Activated T-cell treated with anti-CD3 and anti-CD28 coated beads, Interleukin-2, amount 50 U/mL, for 24 hours (primary cell): ENCODE data around the gene KCTD6.

ENCODE experiments used
- DNase-seq: peaks from one replicate; pipeline ENCODE4 v3.0.0-alpha.2; 2020
- H3K27ac Mint-ChIP-seq: 2 replicates; pipeline ENCODE4 v1.8.0; 2020; ENCODE audit warnings: mild to moderate bottlenecking, mixed read lengths
- H3K27me3 Mint-ChIP-seq: 2 replicates; pipeline ENCODE4 v1.8.0; 2020; ENCODE audit warnings: mixed read lengths
- H3K36me3 Mint-ChIP-seq: 2 replicates; pipeline ENCODE4 v1.8.0; 2020; ENCODE audit warnings: low read depth, mixed read lengths
- H3K4me1 Mint-ChIP-seq: 2 replicates; pipeline ENCODE4 v1.8.0; 2020; ENCODE audit warnings: low read depth, mixed read lengths
- H3K4me3 Mint-ChIP-seq: 2 replicates; pipeline ENCODE4 v1.8.0; 2020; ENCODE audit warnings: mild to moderate bottlenecking, moderate library complexity, mixed read lengths
- H3K9me3 Mint-ChIP-seq: 2 replicates; pipeline ENCODE4 v1.8.0; 2020; ENCODE audit warnings: mixed read lengths

The KCTD6 gene

GRCh38 chr3:58497097-58497496, 5.2 kb downstream of the KCTD6 start:
- no peak for DNase-seq
- no peak overlapping the region for H3K4me3 Mint-ChIP-seq
- peaks cover 59% of the 10 kb centered on the region for H3K4me1 Mint-ChIP-seq

GRCh38 chr3:58502872-58503271, 11.0 kb downstream of the KCTD6 start:
- no peak overlapping the region for H3K27ac Mint-ChIP-seq
- no peak overlapping the region for H3K4me3 Mint-ChIP-seq
- H3K36me3 Mint-ChIP-seq = peaks cover 43% of the 10 kb centered on the region
- H3K4me1 Mint-ChIP-seq = peaks cover 13% of the 10 kb centered on the region
- no peak for DNase-seq
- H3K9me3 Mint-ChIP-seq = no peaks in the 10 kb centered on the region
- H3K27me3 Mint-ChIP-seq = no peaks in the 10 kb centered on the region

More at GRCh38 chr3:58497097-58497496, 5.2 kb downstream of the KCTD6 start:
- Mint-ChIP-seq H3K27me3 (no peaks in the 10 kb centered on the region), H3K36me3 (peaks cover 29% of the 10 kb centered on the region), H3K9me3 (no peaks in the 10 kb centered on the region), H3K27ac (no peak overlapping the region)

GRCh38 chr3:58507356-58508078, 15.6 kb downstream of the KCTD6 start:
- H3K4me1 Mint-ChIP-seq = no peaks in the 10 kb centered on the region
- no peaks in the 10 kb centered on the region for H3K9me3 Mint-ChIP-seq
- H3K36me3 Mint-ChIP-seq = peaks cover 14% of the 10 kb centered on the region
- H3K27ac Mint-ChIP-seq = no peak overlapping the region
- DNase-seq = no peak
- H3K27me3 Mint-ChIP-seq = no peaks in the 10 kb centered on the region
- H3K4me3 Mint-ChIP-seq = no peak overlapping the region

GRCh38 chr3:58508437-58508836, 16.5 kb downstream of the KCTD6 start:
- Mint-ChIP-seq H3K4me3 (no peak overlapping the region), H3K27ac (no peak overlapping the region), H3K36me3 (peaks cover 8% of the 10 kb centered on the region), H3K27me3 (no peaks in the 10 kb centered on the region), H3K4me1 (no peaks in the 10 kb centered on the region), H3K9me3 (no peaks in the 10 kb centered on the region)
- no peak for DNase-seq

GRCh38 chr3:58514405-58514804, 22.5 kb downstream of the KCTD6 start:
- H3K27me3 Mint-ChIP-seq = no peaks in the 10 kb centered on the region
- H3K4me1 Mint-ChIP-seq = no peaks in the 10 kb centered on the region
- no peak overlapping the region for H3K27ac Mint-ChIP-seq
- no peaks in the 10 kb centered on the region for H3K9me3 Mint-ChIP-seq
- no peak for DNase-seq
- no peak overlapping the region for H3K4me3 Mint-ChIP-seq
- H3K36me3 Mint-ChIP-seq = no peaks in the 10 kb centered on the region

- Mint-ChIP-seq H3K9me3 (no peaks in the 10 kb centered on the region), H3K4me3 (no peak overlapping the region), H3K27ac (no peak overlapping the region), H3K27me3 (no peaks in the 10 kb centered on the region), H3K36me3 (no peaks in the 10 kb centered on the region), H3K4me1 (no peaks in the 10 kb centered on the region)
- DNase-seq = no peak
These were observed 26.4 kb downstream of the KCTD6 start for GRCh38 chr3:58518291-58518789.

GRCh38 chr3:58519668-58520402, 27.9 kb downstream of the KCTD6 start:
- no peaks in the 10 kb centered on the region for H3K36me3 Mint-ChIP-seq
- H3K27me3 Mint-ChIP-seq = no peaks in the 10 kb centered on the region
- DNase-seq = no peak
- H3K4me3 Mint-ChIP-seq = no peak overlapping the region
- H3K9me3 Mint-ChIP-seq = no peaks in the 10 kb centered on the region
- H3K27ac Mint-ChIP-seq = no peak overlapping the region
- no peaks in the 10 kb centered on the region for H3K4me1 Mint-ChIP-seq

- Mint-ChIP-seq H3K36me3 (no peaks in the 10 kb centered on the region), H3K4me3 (no peak overlapping the region), H3K27me3 (no peaks in the 10 kb centered on the region), H3K9me3 (no peaks in the 10 kb centered on the region), H3K4me1 (no peaks in the 10 kb centered on the region), H3K27ac (no peak overlapping the region)
- DNase-seq = no peak
These were observed 28.8 kb downstream of the KCTD6 start for GRCh38 chr3:58520403-58521335.

GRCh38 chr3:58521336-58521670, 29.4 kb downstream of the KCTD6 start:
- no peaks in the 10 kb centered on the region for H3K36me3 Mint-ChIP-seq
- no peak overlapping the region for H3K27ac Mint-ChIP-seq
- no peak overlapping the region for H3K4me3 Mint-ChIP-seq
- H3K27me3 Mint-ChIP-seq = no peaks in the 10 kb centered on the region
- H3K4me1 Mint-ChIP-seq = no peaks in the 10 kb centered on the region
- DNase-seq = no peak
- no peaks in the 10 kb centered on the region for H3K9me3 Mint-ChIP-seq

- no peaks in the 10 kb centered on the region for H3K27me3 Mint-ChIP-seq
- no peaks in the 10 kb centered on the region for H3K36me3 Mint-ChIP-seq
- no peak overlapping the region for H3K4me3 Mint-ChIP-seq
- no peak overlapping the region for H3K27ac Mint-ChIP-seq
- no peaks in the 10 kb centered on the region for H3K9me3 Mint-ChIP-seq
- H3K4me1 Mint-ChIP-seq = no peaks in the 10 kb centered on the region
- no peak for DNase-seq
These were observed 30.2 kb downstream of the KCTD6 start for GRCh38 chr3:58521917-58522631.

GRCh38 chr3:58522759-58523425, 31.0 kb downstream of the KCTD6 start:
- H3K4me3 Mint-ChIP-seq = no peak overlapping the region
- H3K4me1 Mint-ChIP-seq = no peaks in the 10 kb centered on the region
- no peaks in the 10 kb centered on the region for H3K27me3 Mint-ChIP-seq
- no peaks in the 10 kb centered on the region for H3K9me3 Mint-ChIP-seq
- DNase-seq = no peak
- no peak overlapping the region for H3K27ac Mint-ChIP-seq
- no peaks in the 10 kb centered on the region for H3K36me3 Mint-ChIP-seq

GRCh38 chr3:58524326-58524888, 32.5 kb downstream of the KCTD6 start:
- Mint-ChIP-seq H3K27me3 (no peaks in the 10 kb centered on the region), H3K4me3 (no peak overlapping the region), H3K9me3 (no peaks in the 10 kb centered on the region), H3K4me1 (no peaks in the 10 kb centered on the region), H3K27ac (no peak overlapping the region), H3K36me3 (no peaks in the 10 kb centered on the region)
- no peak for DNase-seq

GRCh38 chr3:58526515-58526957, 34.6 kb downstream of the KCTD6 start:
- no peak for DNase-seq
- no peak overlapping the region for H3K4me3 Mint-ChIP-seq
- no peaks in the 10 kb centered on the region for H3K4me1 Mint-ChIP-seq
- H3K27me3 Mint-ChIP-seq = no peaks in the 10 kb centered on the region
- no peak overlapping the region for H3K27ac Mint-ChIP-seq
- no peaks in the 10 kb centered on the region for H3K9me3 Mint-ChIP-seq
- no peaks in the 10 kb centered on the region for H3K36me3 Mint-ChIP-seq
